GM21360 (cell line): ENCODE results near the gene NR2F1.

Source experiments
- ATAC-seq: cut with Tn5 transposase; IDR thresholded peaks from one replicate; pipeline ENCODE4 v1.9.1; 2021; ENCODE audit warnings: mild to moderate bottlenecking, moderate library complexity; ENCODE audit not compliant: unreplicated experiment

Gene NR2F1

DNA sequence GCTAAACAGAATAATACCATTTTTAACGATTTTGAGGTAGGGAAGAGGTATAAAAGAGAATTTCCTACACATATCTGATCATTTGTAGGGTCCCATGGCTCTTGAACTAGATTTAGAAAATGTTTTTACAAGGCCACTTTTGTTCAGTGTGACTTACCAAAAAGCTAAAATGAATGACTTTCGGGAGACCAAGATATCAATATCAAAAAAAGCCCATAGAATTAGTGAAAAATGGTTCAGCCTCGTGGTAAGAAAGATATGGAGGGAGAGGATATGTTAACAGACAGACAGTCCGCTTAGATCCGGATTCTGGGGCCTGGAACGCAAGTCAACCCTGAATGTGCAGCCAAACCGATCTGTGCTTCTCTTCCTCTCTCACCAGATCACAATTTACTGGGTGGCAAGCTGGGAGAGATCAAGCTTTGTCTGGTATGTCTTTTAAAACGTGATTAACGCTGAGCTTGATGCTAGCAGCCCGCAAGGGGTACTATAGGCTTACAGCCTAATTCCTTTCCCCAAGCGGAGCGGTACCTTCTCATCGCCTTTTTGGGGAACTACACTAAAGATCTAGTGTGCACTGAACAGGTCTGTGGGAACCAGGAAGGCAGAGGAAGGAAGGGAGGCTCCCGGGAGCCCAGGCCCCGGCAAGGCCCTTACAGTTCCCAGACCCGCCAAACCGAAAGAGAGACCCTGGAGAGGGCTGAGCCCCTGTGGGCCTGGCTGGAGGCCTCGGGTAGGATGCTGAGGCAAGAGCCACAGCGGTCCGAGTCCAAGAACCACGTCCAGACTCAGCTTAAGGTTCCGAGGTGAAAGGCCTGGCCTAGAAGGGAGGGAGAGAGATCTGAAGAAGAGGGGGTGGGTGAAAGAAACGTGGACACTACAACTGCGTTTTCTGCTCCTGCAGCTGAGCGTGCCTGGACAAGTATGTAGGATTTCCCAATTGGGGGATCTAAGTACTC is 4.9 kb upstream of the NR2F1 start:
- ATAC-seq, result no peak

- ATAC-seq, result no peak
These were observed 4.0 kb upstream of the NR2F1 start for GRCh38 chr5:93578813-93579691.

DNA sequence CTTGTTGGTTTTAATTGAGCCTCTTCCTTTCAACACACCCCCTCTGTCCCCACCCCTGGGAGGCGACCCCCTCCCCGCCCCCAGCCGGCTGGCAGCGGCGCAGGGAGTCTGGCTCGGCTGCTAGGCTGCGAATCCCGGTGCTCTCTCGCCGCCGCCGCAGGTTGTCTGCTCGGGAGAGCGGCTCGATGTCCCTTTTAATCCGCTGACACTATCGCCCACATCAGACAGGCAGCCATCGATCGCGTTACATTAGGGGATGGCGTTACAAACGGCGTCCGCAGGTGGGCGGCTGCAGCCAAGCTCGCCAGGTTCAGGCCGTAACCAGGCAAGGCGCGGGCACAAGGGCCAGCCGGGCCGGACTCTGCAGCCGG is 3.3 kb upstream of the NR2F1 start:
- no peak for ATAC-seq

GRCh38 chr5:93580063-93580926 is 2.7 kb upstream of the NR2F1 start:
- ATAC-seq, result no peak

GRCh38 chr5:93580927-93581445 is 2.0 kb upstream of the NR2F1 start, which contains the start of gene NR2F1-AS1:
NR2F1-AS1 (minus strand) TSS chr5:93581219.
- peak; percentile 31 for ATAC-seq

DNA sequence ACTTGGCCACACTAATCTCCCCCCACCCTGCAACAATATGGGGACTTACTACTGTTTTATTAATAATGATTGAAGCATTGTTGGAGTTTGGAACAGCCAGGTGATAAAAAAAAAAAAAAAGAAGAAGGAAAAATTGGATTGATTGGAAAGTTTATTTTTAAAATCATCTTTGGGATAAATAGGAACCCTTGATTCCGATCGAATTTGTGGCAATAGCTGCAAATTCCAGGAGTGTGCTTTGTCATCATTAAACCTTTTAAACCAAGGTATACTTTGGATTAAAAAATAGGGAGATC is 907 bp upstream of the NR2F1 start:
- ATAC-seq, result no peak

GRCh38 chr5:93583439-93583767 is 381 bp downstream of the NR2F1 start:
- no peak for ATAC-seq

GRCh38 chr5:93583768-93584595 is 960 bp downstream of the NR2F1 start:
- ATAC-seq, result peak; percentile 38

- no peak for ATAC-seq
These were observed 1.6 kb downstream of the NR2F1 start for GRCh38 chr5:93584596-93585040.

DNA sequence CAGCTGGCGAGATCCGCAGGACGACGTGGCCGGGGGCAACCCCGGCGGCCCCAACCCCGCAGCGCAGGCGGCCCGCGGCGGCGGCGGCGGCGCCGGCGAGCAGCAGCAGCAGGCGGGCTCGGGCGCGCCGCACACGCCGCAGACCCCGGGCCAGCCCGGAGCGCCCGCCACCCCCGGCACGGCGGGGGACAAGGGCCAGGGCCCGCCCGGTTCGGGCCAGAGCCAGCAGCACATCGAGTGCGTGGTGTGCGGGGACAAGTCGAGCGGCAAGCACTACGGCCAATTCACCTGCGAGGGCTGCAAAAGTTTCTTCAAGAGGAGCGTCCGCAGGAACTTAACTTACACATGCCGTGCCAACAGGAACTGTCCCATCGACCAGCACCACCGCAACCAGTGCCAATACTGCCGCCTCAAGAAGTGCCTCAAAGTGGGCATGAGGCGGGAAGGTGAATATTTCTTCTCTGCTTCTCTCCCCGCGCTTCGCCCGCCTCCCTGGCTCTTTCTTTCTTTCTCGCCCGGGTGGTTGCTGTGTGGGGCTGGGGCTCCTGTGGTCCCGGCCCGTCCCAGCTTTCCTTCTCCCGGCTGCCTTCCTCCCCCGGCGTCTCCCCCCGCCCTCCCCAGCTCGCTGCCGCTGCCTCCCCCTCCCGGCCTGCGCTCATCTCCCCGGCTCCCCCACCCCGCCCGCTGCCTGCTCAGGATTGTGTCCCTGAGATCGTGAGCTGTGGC is 2.2 kb downstream of the NR2F1 start:
- ATAC-seq, result no peak

- ATAC-seq, result no peak
These were observed 2.9 kb downstream of the NR2F1 start for GRCh38 chr5:93585767-93586385.

DNA sequence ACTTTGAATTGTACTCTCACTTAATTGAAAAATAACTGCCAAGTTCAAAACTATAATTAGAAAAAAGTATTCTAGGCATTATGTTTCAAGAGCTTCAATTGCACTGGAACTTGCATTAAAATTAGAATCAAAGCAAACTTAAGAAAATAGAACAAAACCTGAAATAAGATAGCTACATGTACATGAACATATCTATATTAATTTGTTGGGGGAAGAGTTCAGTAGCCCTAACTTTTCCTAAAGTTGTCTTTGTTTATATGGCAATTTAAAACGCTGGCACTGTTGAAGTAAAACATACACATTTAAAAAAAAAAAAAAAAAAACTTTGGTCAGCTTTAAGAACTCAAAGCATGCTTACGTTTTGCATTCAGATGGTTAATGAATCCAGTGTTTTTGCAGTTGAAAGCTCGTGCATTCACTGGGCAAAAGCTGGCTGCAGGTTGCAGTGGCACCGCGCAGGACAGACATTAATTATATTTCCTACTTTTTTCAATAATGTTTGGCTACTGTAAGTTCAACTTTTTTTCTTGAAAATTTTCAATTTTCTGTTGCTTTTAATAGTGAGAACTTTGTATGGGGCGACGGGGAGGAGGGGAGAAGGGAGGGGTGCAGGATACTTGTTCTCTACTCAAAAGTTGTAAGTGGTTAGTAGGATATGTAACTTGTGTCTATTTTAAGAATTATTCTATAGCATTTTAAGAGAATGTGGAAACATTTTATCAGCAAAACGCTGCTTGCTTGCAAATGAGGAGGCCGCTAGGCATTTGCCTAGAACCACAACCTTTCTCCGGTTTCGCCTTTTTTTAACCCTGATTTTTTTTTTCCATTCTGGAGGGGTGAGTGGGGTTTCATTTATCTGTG is 3.9 kb downstream of the NR2F1 start:
- ATAC-seq, result no peak

GRCh38 chr5:93587597-93588351 is 4.8 kb downstream of the NR2F1 start:
- ATAC-seq, result no peak

- no peak for ATAC-seq
These were observed 5.5 kb downstream of the NR2F1 start for GRCh38 chr5:93588352-93589151.

GRCh38 chr5:93589152-93589828 is 6.3 kb downstream of the NR2F1 start:
- ATAC-seq, result no peak

DNA sequence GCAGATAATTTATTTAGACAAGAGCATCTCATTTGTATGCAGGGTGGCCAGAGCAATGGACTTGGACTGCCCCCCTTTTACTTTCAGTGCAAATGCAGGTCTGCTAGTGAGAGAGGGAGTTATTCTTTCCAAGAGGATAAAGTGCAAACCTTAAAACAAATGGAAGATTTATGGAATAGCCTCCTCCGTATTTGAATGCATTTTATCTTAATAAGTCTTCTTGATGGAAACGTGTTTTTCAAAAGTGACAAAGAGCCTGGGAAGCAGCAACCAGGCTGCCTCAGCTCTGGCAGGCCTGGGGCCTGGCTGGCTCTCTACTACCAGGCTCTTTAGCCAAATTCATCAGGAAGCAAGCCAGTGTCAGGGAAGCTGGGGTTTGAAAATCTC is 6.8 kb downstream of the NR2F1 start:
- no peak for ATAC-seq
